SK-N-SH (cell line): Measurements from ENCODE around the gene KCTD12.

Experiments used
- CHD2 ChIP-seq: fragments of 150-350 bp; IDR thresholded peaks from 2 replicates; pipeline ENCODE4 v1.6.1; 2018; ENCODE audit warnings: low read length; ENCODE audit not compliant: partially characterized antibody
- EZH2phosphoT487 ChIP-seq: fragments of 200-600 bp; sonication (generic); IDR thresholded peaks from 2 replicates; pipeline ENCODE4 v1.6.1; 2017; ENCODE audit warnings: low read depth, mixed run types, mild to moderate bottlenecking, antibody characterized with exemption, moderate library complexity, borderline replicate concordance
- POLR2AphosphoS5 ChIP-seq: IDR thresholded peaks from 2 replicates; pipeline ENCODE4 v1.6.1; 2012; ENCODE audit warnings: low read depth, low read length
- RFX5 ChIP-seq: IDR thresholded peaks from 2 replicates; pipeline ENCODE4 v1.6.1; 2012; ENCODE audit warnings: mild to moderate bottlenecking, improper control_type of control experiment, low read length
- SIN3A ChIP-seq: IDR thresholded peaks from 2 replicates; pipeline ENCODE4 v1.6.1; 2012; ENCODE audit warnings: low read depth, mild to moderate bottlenecking, low read length, moderate library complexity, borderline replicate concordance
- SMC3 ChIP-seq: IDR thresholded peaks from 2 replicates; pipeline ENCODE4 v1.6.1; 2012; ENCODE audit warnings: low read depth, low read length, improper control_type of control experiment
- YY1 ChIP-seq: IDR thresholded peaks from 2 replicates; pipeline ENCODE4 v1.4.0; 2012; ENCODE audit warnings: low read depth, mild to moderate bottlenecking
- TF ChIP-seq, protein P1 (sequence below): fragments of 200-600 bp; sonication (generic); IDR thresholded peaks from 2 replicates; pipeline ENCODE4 v1.6.1; 2017; ENCODE audit warnings: antibody characterized with exemption, mild to moderate bottlenecking, moderate library complexity
- TF ChIP-seq, protein P2 (sequence below): fragments of 150-350 bp; IDR thresholded peaks from 2 replicates; pipeline ENCODE4 v1.6.1; 2017; ENCODE audit warnings: antibody characterized with exemption, low read length, low read depth, borderline replicate concordance
- TF ChIP-seq, protein P3 (sequence below): IDR thresholded peaks from 2 replicates; pipeline ENCODE4 v1.4.0; 2012; ENCODE audit warnings: low read depth, borderline replicate concordance
- TF ChIP-seq, protein P4 (sequence below): IDR thresholded peaks from 2 replicates; pipeline ENCODE4; 2012
- TF ChIP-seq, protein P5 (sequence below): IDR thresholded peaks from 2 replicates; pipeline ENCODE4 v1.4.0; 2012; ENCODE audit warnings: low read depth, borderline replicate concordance

DNA sequence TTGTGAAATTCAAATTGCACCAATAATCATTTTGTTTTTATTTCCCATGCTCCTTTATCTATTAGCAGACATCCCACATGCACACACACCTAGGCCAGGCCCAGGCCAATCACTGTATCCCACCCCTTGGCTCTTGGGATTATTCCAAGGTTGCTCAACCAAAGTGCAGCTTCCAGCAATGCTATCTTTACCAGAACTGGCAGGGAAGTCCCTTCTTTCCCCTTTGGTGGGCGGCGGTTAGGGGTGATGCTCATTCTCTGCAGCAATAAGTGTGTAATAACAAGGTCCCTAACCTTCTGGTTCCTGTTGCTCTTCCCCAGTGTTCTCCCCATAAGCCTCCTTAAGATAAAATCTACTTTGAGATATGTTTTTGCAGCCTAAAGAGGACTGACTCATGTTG is 18.3 kb upstream of the KCTD12 start:
- TF ChIP-seq, protein P1, sequence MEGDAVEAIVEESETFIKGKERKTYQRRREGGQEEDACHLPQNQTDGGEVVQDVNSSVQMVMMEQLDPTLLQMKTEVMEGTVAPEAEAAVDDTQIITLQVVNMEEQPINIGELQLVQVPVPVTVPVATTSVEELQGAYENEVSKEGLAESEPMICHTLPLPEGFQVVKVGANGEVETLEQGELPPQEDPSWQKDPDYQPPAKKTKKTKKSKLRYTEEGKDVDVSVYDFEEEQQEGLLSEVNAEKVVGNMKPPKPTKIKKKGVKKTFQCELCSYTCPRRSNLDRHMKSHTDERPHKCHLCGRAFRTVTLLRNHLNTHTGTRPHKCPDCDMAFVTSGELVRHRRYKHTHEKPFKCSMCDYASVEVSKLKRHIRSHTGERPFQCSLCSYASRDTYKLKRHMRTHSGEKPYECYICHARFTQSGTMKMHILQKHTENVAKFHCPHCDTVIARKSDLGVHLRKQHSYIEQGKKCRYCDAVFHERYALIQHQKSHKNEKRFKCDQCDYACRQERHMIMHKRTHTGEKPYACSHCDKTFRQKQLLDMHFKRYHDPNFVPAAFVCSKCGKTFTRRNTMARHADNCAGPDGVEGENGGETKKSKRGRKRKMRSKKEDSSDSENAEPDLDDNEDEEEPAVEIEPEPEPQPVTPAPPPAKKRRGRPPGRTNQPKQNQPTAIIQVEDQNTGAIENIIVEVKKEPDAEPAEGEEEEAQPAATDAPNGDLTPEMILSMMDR: no peak
- TF ChIP-seq POLR2AphosphoS5: no peak
- TF ChIP-seq EZH2phosphoT487: no peak
- TF ChIP-seq SMC3: no peak
- TF ChIP-seq, protein P2, sequence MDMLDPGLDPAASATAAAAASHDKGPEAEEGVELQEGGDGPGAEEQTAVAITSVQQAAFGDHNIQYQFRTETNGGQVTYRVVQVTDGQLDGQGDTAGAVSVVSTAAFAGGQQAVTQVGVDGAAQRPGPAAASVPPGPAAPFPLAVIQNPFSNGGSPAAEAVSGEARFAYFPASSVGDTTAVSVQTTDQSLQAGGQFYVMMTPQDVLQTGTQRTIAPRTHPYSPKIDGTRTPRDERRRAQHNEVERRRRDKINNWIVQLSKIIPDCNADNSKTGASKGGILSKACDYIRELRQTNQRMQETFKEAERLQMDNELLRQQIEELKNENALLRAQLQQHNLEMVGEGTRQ: no peak
- TF ChIP-seq, protein P3, sequence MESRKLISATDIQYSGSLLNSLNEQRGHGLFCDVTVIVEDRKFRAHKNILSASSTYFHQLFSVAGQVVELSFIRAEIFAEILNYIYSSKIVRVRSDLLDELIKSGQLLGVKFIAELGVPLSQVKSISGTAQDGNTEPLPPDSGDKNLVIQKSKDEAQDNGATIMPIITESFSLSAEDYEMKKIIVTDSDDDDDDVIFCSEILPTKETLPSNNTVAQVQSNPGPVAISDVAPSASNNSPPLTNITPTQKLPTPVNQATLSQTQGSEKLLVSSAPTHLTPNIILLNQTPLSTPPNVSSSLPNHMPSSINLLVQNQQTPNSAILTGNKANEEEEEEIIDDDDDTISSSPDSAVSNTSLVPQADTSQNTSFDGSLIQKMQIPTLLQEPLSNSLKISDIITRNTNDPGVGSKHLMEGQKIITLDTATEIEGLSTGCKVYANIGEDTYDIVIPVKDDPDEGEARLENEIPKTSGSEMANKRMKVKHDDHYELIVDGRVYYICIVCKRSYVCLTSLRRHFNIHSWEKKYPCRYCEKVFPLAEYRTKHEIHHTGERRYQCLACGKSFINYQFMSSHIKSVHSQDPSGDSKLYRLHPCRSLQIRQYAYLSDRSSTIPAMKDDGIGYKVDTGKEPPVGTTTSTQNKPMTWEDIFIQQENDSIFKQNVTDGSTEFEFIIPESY: no peak
- TF ChIP-seq, protein P4, sequence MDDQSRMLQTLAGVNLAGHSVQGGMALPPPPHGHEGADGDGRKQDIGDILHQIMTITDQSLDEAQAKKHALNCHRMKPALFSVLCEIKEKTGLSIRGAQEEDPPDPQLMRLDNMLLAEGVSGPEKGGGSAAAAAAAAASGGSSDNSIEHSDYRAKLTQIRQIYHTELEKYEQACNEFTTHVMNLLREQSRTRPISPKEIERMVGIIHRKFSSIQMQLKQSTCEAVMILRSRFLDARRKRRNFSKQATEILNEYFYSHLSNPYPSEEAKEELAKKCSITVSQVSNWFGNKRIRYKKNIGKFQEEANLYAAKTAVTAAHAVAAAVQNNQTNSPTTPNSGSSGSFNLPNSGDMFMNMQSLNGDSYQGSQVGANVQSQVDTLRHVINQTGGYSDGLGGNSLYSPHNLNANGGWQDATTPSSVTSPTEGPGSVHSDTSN: no peak
- no peak for TF ChIP-seq SIN3A
- TF ChIP-seq RFX5: no peak
- TF ChIP-seq CHD2: no peak
- TF ChIP-seq YY1: no peak
- TF ChIP-seq, protein P5, sequence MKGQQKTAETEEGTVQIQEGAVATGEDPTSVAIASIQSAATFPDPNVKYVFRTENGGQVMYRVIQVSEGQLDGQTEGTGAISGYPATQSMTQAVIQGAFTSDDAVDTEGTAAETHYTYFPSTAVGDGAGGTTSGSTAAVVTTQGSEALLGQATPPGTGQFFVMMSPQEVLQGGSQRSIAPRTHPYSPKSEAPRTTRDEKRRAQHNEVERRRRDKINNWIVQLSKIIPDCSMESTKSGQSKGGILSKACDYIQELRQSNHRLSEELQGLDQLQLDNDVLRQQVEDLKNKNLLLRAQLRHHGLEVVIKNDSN: no peak
